Measurements from ENCODE around the gene TMEM213.
"Not testable (repeated sequence)": the region's sequence is repeated elsewhere in the genome, so short reads cannot be mapped to it uniquely, and the experiment has no call there.

Gene TMEM213

GRCh38 chr7:138796038-138796615, 1.7 kb upstream of the TMEM213 start:
- DNase-seq (ENCODE audit: low read depth in 3 of 3, low spot score in 1 of 3) = no peak

GRCh38 chr7:138797046-138797445, 748 bp upstream of the TMEM213 start:
- DNase-seq (ENCODE audit: low read depth in 3 of 3, low spot score in 1 of 3) = not testable (repeated sequence)

GRCh38 chr7:138798836-138799235, 1.0 kb downstream of the TMEM213 start:
- DNase-seq (ENCODE audit: low read depth in 3 of 3, low spot score in 1 of 3) = no peak

GRCh38 chr7:138799336-138800000, 1.7 kb downstream of the TMEM213 start:
- DNase-seq (ENCODE audit: low read depth in 3 of 3, low spot score in 1 of 3) = no peak

- no peak for DNase-seq (ENCODE audit: low read depth in 3 of 3, low spot score in 1 of 3)
Measured at GRCh38 chr7:138801256-138801655, 3.5 kb downstream of the TMEM213 start.

GRCh38 chr7:138802706-138803105, 4.9 kb downstream of the TMEM213 start:
- no peak for DNase-seq (ENCODE audit: low read depth in 3 of 3, low spot score in 1 of 3)

- DNase-seq (ENCODE audit: low read depth in 3 of 3, low spot score in 1 of 3) = no peak
Measured at GRCh38 chr7:138804618-138805017, 6.8 kb downstream of the TMEM213 start.

- no peak for DNase-seq (ENCODE audit: low read depth in 3 of 3, low spot score in 1 of 3)
Measured at GRCh38 chr7:138809346-138809745, 11.6 kb downstream of the TMEM213 start.

GRCh38 chr7:138811327-138811726, 13.5 kb downstream of the TMEM213 start:
- DNase-seq (ENCODE audit: low read depth in 3 of 3, low spot score in 1 of 3) = not testable (repeated sequence)

- no peak for DNase-seq (ENCODE audit: low read depth in 3 of 3, low spot score in 1 of 3)
Measured at GRCh38 chr7:138813945-138814344, 16.2 kb downstream of the TMEM213 start.

- DNase-seq (ENCODE audit: low read depth in 3 of 3, low spot score in 1 of 3) = no peak
Measured at GRCh38 chr7:138814816-138815332, 17.1 kb downstream of the TMEM213 start.

GRCh38 chr7:138816650-138817049, 18.9 kb downstream of the TMEM213 start:
- no peak for DNase-seq (ENCODE audit: low read depth in 3 of 3, low spot score in 1 of 3)

GRCh38 chr7:138819625-138820024, 21.8 kb downstream of the TMEM213 start:
- no peak for DNase-seq (ENCODE audit: low read depth in 3 of 3, low spot score in 1 of 3)

GRCh38 chr7:138821912-138822311, 24.1 kb downstream of the TMEM213 start:
- DNase-seq (ENCODE audit: low read depth in 3 of 3, low spot score in 1 of 3) = no peak

- no peak for DNase-seq (ENCODE audit: low read depth in 3 of 3, low spot score in 1 of 3)
Measured at GRCh38 chr7:138822867-138823535, 25.2 kb downstream of the TMEM213 start.

GRCh38 chr7:138825049-138825721, 27.4 kb downstream of the TMEM213 start:
- DNase-seq (ENCODE audit: low read depth in 3 of 3, low spot score in 1 of 3) = no peak

GRCh38 chr7:138828302-138828701, 30.5 kb downstream of the TMEM213 start:
- no peak for DNase-seq (ENCODE audit: low read depth in 3 of 3, low spot score in 1 of 3)

GRCh38 chr7:138829335-138829734, 31.5 kb downstream of the TMEM213 start:
- DNase-seq (ENCODE audit: low read depth in 3 of 3, low spot score in 1 of 3) = no peak

GRCh38 chr7:138832966-138833365, 35.2 kb downstream of the TMEM213 start:
- no peak for DNase-seq (ENCODE audit: low read depth in 3 of 3, low spot score in 1 of 3)

- no peak for DNase-seq (ENCODE audit: low read depth in 3 of 3, low spot score in 1 of 3)
Measured at GRCh38 chr7:138833596-138833995, 35.8 kb downstream of the TMEM213 start.

- DNase-seq (ENCODE audit: low read depth in 3 of 3, low spot score in 1 of 3) = no peak
Measured at GRCh38 chr7:138834583-138834982, 36.8 kb downstream of the TMEM213 start.

GRCh38 chr7:138835087-138835486, 37.3 kb downstream of the TMEM213 start:
- no peak for DNase-seq (ENCODE audit: low read depth in 3 of 3, low spot score in 1 of 3)

Measured in stimulated activated CD4-positive, alpha-beta T cell treated with anti-CD3 and anti-CD28 coated beads, TNF-alpha, amount 100 ng/mL, for 1 hour (primary cell).